Measurements from ENCODE around the gene CHRNG. TPM values are rescaled to one million over a fixed set of nuclear protein-coding genes. Genes with fewer than 3 reads are reported as not detected.

The CHRNG gene
- polyA plus RNA-seq, 1 donor from 2014 or later, result not detected

- Histone ChIP-seq H2AFZ (ENCODE audit: low read depth, low read length) (no peak overlapping the region), H3K4me2 (ENCODE audit: low read length) (no peak overlapping the region), H3K9me3 (ENCODE audit: low read length) (no peaks in the 10 kb centered on the region), H3K4me3 (ENCODE audit: low read length) (no peak overlapping the region), H4K20me1 (ENCODE audit: insufficient read depth) (no peaks in the 10 kb centered on the region), H3K27me3 (ENCODE audit: insufficient read depth, low read depth, low read length) (peaks cover 20% of the 10 kb centered on the region), H3K36me3 (ENCODE audit: insufficient read depth, low read length) (no peaks in the 10 kb centered on the region), H3K79me2 (replicated peaks; ENCODE audit: insufficient read depth, low read length) (no peaks in the 10 kb centered on the region), H3K27ac (ENCODE audit: low read length) (no peak overlapping the region), H3F3A (ENCODE audit: insufficient read depth, low read length, poor library complexity, severe bottlenecking) (no peaks in the 10 kb centered on the region), H3K9me2 (ENCODE audit: insufficient read depth, low read length) (no peaks in the 10 kb centered on the region), H3K9ac (ENCODE audit: low read length) (no peak overlapping the region)
- TF ChIP-seq RAD21 (conservative IDR thresholded peaks at IDR 0.05) (no peak), CTCF (IDR thresholded peaks at IDR 0.05; ENCODE audit: poor library complexity, severe bottlenecking) (no peak), TAF1 (IDR thresholded peaks at IDR 0.05; ENCODE audit: low read depth) (no peak), MXI1 (conservative IDR thresholded peaks at IDR 0.05; ENCODE audit: poor library complexity, severe bottlenecking) (no peak), EZH2 (IDR thresholded peaks at IDR 0.05; ENCODE audit: borderline replicate concordance, insufficient read depth, low read length, poor library complexity, severe bottlenecking) (no peak), REST (IDR thresholded peaks at IDR 0.05; ENCODE audit: borderline replicate concordance) (no peak), POLR2AphosphoS5 (IDR thresholded peaks at IDR 0.05) (no peak), EP300 (conservative IDR thresholded peaks at IDR 0.05; ENCODE audit: poor library complexity, severe bottlenecking) (no peak)
These were observed 11.5 kb upstream of the CHRNG start for GRCh38 chr2:232527905-232528470.

GRCh38 chr2:232528746-232529460 lies 10.6 kb upstream of the CHRNG start:
- Histone ChIP-seq H4K20me1 (ENCODE audit: insufficient read depth) (no peaks in the 10 kb centered on the region), H3K4me2 (ENCODE audit: low read length) (no peak overlapping the region), H3K27me3 (ENCODE audit: insufficient read depth, low read depth, low read length) (peaks cover 10% of the 10 kb centered on the region), H3K9me3 (ENCODE audit: low read length) (no peaks in the 10 kb centered on the region), H3K9me2 (ENCODE audit: insufficient read depth, low read length) (no peaks in the 10 kb centered on the region), H3K79me2 (replicated peaks; ENCODE audit: insufficient read depth, low read length) (no peaks in the 10 kb centered on the region), H3K27ac (ENCODE audit: low read length) (no peak overlapping the region), H2AFZ (ENCODE audit: low read depth, low read length) (no peak overlapping the region), H3K9ac (ENCODE audit: low read length) (no peak overlapping the region), H3K36me3 (ENCODE audit: insufficient read depth, low read length) (no peaks in the 10 kb centered on the region), H3K4me3 (ENCODE audit: low read length) (no peak overlapping the region), H3F3A (ENCODE audit: insufficient read depth, low read length, poor library complexity, severe bottlenecking) (no peaks in the 10 kb centered on the region)
- no peak for TF ChIP-seq EZH2 (IDR thresholded peaks at IDR 0.05; ENCODE audit: borderline replicate concordance, insufficient read depth, low read length, poor library complexity, severe bottlenecking)
- no peak for TF ChIP-seq RAD21 (conservative IDR thresholded peaks at IDR 0.05)
- no peak for TF ChIP-seq MXI1 (conservative IDR thresholded peaks at IDR 0.05; ENCODE audit: poor library complexity, severe bottlenecking)
- TF ChIP-seq TAF1 (IDR thresholded peaks at IDR 0.05; ENCODE audit: low read depth), result no peak
- TF ChIP-seq POLR2AphosphoS5 (IDR thresholded peaks at IDR 0.05), result no peak
- no peak for TF ChIP-seq REST (IDR thresholded peaks at IDR 0.05; ENCODE audit: borderline replicate concordance)
- no peak for TF ChIP-seq CTCF (IDR thresholded peaks at IDR 0.05; ENCODE audit: poor library complexity, severe bottlenecking)
- TF ChIP-seq EP300 (conservative IDR thresholded peaks at IDR 0.05; ENCODE audit: poor library complexity, severe bottlenecking), result no peak
- no peak for TF ChIP-seq SMC3 (conservative IDR thresholded peaks at IDR 0.05; ENCODE audit: poor library complexity)

All from neural cell (in vitro differentiated cells).